Mononuclear cell (primary cell): ENCODE measurements around the gene SAMD1. TPM values are rescaled to one million over a fixed set of nuclear protein-coding genes. Genes with fewer than 3 reads are reported as not detected.

Experiments used
- H3K27me3 ChIP-seq: 2 replicates; pipeline ENCODE4 v1.6.0; 2011; ENCODE audit warnings: low read length, control low read depth; ENCODE audit not compliant: insufficient read depth
- H3K4me1 ChIP-seq: 2 replicates; pipeline ENCODE4 v1.5.1; 2011; ENCODE audit warnings: mild to moderate bottlenecking, low read length, control low read depth; ENCODE audit not compliant: insufficient read depth
- H3K4me3 ChIP-seq: 2 replicates; pipeline ENCODE4 v1.5.1; 2011; ENCODE audit warnings: mild to moderate bottlenecking, low read length, moderate library complexity
- H3K9me3 ChIP-seq: 2 replicates; pipeline ENCODE4 v1.5.1; 2011; ENCODE audit warnings: low read depth, mild to moderate bottlenecking, control low read depth, low read length
- total RNA-seq: library from RNA; depleted of rRNA; stranded (reverse); fragments of >200 nt; gene quantifications from one replicate; pipeline ENCODE4 v1.2.3, GENCODE V29; 2012

The SAMD1 gene
- 22.2 TPM for total RNA-seq

DNA sequence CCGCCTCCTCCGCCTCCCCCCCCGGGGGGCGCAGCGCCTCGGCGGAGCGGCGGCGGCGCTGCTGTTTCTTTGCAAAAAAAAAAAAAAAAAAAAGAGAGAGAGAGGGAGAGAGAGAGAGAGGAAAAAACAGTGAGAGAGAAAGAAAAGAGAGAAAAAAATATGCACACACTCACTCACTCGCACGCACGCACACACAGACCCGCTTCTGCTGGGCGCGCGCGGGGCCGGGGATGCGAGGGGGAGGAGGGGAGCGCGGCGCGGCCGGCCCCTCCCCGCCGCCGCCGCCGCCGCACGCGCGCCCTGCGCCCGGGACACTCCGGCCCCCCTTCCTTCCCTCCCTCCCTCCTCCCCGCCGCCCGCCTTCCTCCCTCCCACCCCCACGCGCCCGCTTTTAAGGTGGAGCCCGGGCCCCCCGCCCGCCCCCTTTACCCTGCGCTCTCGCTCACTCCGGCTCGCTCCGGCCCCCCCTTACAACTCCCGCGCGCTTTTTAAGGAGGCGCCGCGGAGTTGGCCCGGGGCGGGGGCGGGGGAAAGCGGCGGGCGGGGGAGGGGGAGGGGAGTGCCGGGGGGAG is at the start of gene SAMD1:
Gene SAMD1 (minus strand): TSS at position 243 of the 572 bp plus-strand sequence.
- Histone ChIP-seq H3K4me1 (peaks cover 16% of the 10 kb centered on the region), H3K27me3 (no peaks in the 10 kb centered on the region), H3K4me3 (peak within 1 kb of the TSS; percentile 68), H3K9me3 (no peaks in the 10 kb centered on the region)

DNA sequence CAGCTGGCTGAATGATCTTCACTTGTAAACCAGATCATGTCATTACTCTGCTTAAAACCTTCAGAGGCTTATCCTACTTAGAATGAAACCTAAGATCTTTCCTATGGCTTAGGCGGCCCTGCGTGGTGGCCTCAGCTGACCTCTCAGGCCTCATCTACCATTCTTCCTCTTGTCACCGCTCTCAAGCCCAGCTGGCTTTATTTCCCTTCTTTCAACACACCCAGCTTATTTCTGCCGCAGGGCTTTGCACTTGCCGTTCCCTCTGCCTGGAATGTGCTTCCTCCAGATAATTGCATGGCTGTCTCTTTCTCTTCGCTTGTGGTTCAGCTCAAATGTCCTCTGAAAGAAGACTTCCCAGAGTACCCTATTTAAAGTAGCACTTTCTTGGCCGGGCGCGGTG is 49.4 kb upstream of the SAMD1 start:
- Histone ChIP-seq H3K9me3 (no peaks in the 10 kb centered on the region), H3K27me3 (no peaks in the 10 kb centered on the region), H3K4me1 (peaks cover 44% of the 10 kb centered on the region), H3K4me3 (no peak overlapping the region)

DNA sequence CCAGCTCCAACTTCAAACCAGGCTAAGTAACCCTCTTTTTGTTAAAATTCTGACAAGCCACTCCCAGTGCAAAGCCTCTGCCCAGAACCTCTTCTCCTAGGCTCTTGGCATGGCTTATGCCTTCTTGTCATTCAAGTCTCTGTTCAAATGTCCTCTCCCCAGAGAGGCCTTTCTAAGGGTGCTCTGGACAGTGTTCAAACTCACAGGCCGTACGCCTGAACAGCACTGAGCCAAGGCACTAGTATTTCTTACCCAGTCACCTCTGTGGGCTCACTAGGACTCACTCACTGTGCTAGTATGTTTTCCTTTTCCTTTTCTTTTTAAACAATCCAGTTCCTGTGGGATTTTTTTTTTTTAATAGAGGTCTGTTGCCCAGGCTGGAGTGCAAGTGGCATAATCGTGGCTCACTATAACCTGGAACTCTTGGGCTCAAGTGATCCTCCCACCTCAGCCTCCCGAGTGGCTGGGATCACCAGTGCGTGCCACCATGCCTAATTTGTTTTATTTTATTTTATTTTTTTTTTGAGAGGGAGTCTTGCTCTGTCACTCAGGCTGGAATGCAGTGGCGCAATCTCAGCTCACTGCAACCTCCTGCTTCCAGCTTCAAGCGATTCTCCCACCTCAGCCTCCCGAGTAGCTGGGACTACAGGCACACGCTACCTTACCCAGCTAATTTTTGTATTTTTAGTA is 48.2 kb upstream of the SAMD1 start:
- Histone ChIP-seq H3K27me3 (no peaks in the 10 kb centered on the region), H3K4me3 (no peak overlapping the region), H3K9me3 (no peaks in the 10 kb centered on the region), H3K4me1 (peaks cover 45% of the 10 kb centered on the region)

DNA sequence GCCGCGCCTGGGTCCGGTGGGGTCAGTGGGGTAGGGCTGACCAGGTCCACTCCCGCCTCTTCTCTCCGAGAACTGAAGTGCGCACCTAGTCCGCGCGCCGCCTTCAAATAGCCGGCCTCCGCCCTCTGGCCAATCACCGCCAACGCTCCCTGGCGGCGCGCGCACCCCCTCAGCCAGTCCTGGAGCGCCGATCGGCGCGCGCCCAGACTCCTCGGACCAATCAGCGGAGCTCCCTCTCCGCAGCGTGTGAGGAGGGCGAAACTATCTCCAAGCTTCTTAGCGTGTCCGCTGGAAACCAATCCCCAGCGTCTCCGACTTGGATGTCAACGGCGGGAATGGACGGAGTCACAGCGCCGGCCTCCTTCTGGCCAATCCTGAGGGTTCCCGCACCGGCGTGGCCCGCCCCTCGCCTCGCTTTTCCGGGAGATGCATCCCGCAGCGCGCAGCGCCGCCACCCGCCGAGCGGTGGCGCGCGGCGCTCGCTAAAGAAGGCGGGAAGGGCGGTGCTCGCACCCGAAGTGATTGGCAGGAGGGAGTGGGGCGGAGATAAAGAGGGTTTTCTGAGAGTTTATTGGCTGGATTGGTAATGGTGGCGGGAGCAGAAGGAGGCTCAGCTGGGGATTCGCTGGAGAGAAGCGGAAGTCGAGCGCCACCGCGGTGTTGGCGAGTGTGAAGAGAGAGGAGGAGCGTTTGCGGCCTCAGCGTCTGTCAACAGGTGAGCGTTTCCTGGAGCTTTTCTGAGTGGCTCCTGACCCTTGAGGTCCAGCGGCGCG is 46.1 kb upstream of the SAMD1 start, which contains the start of gene ASF1B:
Gene ASF1B (minus strand): TSS at position 81 of the 773 bp plus-strand sequence. CDS start 133 bp downstream, outside the sequence.
- Histone ChIP-seq H3K27me3 (no peaks in the 10 kb centered on the region), H3K4me3 (peak within 1 kb of the TSS; percentile 69), H3K9me3 (no peaks in the 10 kb centered on the region), H3K4me1 (peaks cover 45% of the 10 kb centered on the region)

DNA sequence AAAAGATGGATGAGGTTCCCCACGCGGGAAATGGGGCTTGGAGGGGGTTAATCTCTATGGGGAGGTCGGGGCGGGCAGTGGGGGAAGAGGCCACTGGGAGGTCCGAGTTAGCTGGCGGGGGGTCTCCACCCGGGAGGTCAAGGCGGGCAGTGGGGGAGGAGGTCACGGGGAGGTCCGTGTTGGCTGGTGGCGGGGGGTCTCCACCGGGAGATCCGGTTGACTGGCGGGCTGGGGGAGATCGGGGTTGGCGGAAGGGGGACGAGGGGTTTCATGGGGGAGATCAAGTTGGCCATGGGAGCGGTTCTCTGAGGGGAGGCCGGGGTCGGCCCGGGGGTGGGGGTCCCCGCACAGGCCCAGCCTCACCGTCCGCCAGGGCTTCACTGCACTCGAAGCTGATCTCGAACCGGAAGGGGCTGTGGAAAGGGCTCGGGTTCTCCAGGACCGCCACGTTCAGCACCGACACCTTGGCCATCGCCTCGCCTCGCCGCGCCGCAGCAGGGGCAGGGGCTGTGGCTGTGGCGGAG is 45.5 kb upstream of the SAMD1 start:
- Histone ChIP-seq H3K4me1 (peaks cover 48% of the 10 kb centered on the region), H3K9me3 (no peaks in the 10 kb centered on the region), H3K4me3 (peak overlapping the region; percentile 69), H3K27me3 (no peaks in the 10 kb centered on the region)

DNA sequence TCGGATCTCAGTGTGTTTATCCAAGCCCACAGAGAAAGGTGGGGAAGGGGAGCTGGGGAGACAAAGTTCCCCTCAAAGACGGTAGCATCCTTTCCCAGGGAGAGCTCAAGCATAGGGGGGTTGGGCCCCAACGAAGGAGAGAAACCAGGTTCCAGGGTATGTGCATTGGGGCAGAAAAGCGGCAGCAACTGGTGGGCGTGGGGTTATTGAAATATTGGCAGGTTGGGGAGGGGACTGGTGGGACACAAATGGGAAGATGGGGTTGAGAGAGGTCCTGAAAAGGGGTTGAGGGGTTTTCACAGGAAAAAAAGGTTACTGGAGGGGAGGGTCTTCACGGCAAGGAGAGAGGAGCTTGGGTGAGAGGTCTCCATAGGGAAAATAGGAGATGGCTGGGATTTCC is 44.8 kb upstream of the SAMD1 start:
- no peak overlapping the region for H3K4me3 ChIP-seq
- H3K4me1 ChIP-seq: peaks cover 52% of the 10 kb centered on the region
- H3K27me3 ChIP-seq: no peaks in the 10 kb centered on the region
- no peaks in the 10 kb centered on the region for H3K9me3 ChIP-seq

DNA sequence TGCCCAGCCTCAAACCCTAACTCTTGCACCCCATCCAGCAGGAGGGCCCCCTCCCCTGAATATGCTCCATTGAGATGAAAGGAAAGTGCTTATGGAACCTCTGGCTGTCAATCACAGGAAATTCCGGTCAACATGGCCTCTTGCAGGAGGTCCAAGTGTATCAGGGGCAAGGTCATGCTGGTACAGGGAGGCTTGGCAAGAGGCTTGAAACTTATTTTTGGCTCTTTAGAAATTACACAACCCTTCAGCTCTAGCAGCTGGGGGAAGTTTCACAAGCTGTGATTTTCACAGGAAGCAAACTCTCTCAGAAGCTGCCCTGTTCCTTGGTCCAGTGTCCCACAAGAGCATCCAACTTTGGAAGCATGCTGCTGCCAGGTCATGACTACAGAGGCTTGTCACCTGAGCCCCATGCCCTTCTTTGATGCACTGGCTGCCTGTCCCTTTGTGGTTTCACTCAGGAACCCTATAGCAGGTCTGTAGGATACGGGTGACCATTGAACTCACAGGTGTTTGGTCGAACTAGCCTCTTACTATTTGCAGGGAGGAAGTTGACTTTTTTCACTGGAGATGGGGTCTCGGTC is 37.5 kb upstream of the SAMD1 start:
- H3K9me3 ChIP-seq: no peaks in the 10 kb centered on the region
- no peak overlapping the region for H3K4me3 ChIP-seq
- H3K27me3 ChIP-seq: no peaks in the 10 kb centered on the region
- peaks cover 49% of the 10 kb centered on the region for H3K4me1 ChIP-seq

DNA sequence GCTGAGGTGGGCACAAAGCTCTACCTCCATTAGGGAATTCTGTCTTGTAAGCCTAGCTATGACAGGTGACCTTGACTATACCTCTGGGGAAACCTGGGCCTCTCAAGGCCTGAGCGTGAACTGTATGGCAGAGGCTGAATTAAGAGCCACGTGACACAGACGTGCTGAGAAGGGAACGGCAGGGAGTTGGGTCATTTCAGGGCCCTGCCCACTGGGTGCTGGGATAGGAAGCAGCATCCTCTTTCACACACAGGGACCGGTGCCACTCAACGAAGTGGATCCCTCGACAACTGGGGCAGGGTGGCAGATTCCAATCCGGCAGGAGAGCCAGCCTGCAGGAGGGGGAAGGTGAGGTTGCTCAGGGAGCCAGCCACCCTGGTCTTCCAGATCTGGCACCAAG is 36.6 kb upstream of the SAMD1 start:
- Histone ChIP-seq H3K9me3 (no peaks in the 10 kb centered on the region), H3K4me1 (peaks cover 49% of the 10 kb centered on the region), H3K27me3 (no peaks in the 10 kb centered on the region), H3K4me3 (no peak overlapping the region)

DNA sequence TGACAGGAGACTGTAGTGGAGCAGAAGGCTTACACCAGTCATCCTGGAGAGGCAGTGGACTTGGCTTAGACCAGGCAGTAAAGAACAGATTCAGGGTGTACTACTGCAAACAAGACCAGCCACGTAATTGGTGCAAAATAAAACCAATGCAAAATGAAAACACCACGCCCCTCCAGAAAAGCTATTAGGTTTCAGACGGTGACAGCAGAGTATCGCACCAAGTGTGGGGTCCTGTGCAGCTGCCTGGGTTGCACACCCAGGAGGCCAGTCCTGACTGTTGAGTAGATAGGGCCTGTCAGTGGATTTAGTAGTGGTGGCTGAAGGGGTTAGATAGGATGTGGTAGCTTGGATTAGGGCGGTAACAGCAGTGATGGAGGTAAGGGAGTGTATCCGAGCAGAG is 32.4 kb upstream of the SAMD1 start:
- Histone ChIP-seq H3K27me3 (no peaks in the 10 kb centered on the region), H3K9me3 (no peaks in the 10 kb centered on the region), H3K4me3 (no peak overlapping the region), H3K4me1 (peaks cover 40% of the 10 kb centered on the region)

DNA sequence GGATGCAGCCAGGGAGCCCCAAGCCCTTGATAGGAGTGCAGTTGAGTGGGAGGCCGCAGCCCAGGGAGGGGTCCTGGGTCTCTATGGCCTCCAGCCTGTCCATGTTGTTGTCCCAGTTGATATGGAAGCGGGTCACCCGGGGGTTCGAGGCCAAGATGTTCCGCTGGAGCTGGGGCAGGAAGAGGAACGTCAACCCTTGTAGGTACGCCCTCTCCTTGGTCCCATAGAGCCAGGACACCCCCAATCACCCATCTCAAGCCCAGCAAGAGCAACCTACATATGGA is 29.9 kb upstream of the SAMD1 start:
- Histone ChIP-seq H3K9me3 (no peaks in the 10 kb centered on the region), H3K27me3 (no peaks in the 10 kb centered on the region), H3K4me1 (peaks cover 41% of the 10 kb centered on the region), H3K4me3 (no peak overlapping the region)

DNA sequence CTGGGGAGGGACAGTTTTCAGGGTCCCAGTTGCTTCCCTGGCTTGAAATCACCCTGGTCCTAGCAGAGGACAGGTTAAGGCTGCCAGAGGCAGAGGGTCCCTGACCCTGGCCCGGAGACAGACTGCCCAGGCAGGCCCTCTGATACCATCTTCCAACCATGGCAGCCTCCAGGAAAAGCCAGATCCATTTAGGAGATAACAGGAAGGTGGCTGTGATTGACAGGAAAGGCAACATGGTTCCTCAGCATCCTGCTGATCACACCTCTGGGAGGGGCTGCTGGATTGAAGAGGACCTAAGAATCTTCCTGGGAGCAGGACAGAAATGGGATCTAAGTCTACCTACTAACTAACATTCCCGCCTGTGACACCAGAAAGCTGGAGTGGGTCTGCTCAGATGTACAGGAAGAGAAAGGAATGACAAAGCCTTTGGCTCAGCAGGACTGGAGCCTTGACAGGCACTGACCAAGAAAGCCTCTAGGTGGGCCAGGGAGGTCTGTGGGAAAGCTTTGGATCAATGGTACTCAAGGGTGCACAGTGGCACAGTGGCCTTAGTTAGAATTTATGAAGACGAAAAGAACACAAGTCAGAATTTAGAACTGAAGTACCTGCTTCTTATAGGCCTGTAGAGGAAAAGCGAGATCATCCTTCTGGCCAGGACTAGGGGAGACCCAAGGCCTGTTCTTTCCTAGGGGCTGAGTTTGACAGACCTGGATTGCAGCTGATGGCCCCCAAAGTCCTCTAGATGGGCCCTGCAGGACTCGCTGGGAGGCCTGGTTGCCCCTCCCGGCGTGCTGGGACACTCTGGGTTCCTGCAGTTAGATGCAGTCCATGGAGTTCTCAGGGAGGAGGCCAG is 29.3 kb upstream of the SAMD1 start:
- H3K4me1 ChIP-seq: peaks cover 47% of the 10 kb centered on the region
- H3K4me3 ChIP-seq: no peak overlapping the region
- H3K9me3 ChIP-seq: no peaks in the 10 kb centered on the region
- no peaks in the 10 kb centered on the region for H3K27me3 ChIP-seq

DNA sequence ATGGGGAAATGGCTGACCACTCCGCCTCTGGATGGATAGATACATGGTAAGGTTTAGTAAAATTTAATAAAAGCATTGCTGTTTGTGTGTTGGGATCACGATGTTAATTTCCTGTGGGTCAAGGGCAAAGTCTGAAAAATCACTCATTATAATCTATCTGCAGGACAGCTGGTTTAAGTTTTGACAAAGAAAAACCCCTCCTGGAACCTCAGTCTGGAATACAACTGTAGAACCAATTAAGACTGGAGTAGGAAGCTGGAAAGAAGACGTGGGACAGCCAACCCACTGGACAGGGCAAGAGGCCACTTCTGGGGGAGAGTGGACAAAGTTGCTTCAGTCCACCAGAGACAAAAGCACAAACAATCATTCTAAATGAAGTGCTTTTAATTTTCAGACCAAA is 28.6 kb upstream of the SAMD1 start:
- Histone ChIP-seq H3K4me3 (peak overlapping the region; percentile 49), H3K9me3 (no peaks in the 10 kb centered on the region), H3K4me1 (peaks cover 54% of the 10 kb centered on the region), H3K27me3 (no peaks in the 10 kb centered on the region)

DNA sequence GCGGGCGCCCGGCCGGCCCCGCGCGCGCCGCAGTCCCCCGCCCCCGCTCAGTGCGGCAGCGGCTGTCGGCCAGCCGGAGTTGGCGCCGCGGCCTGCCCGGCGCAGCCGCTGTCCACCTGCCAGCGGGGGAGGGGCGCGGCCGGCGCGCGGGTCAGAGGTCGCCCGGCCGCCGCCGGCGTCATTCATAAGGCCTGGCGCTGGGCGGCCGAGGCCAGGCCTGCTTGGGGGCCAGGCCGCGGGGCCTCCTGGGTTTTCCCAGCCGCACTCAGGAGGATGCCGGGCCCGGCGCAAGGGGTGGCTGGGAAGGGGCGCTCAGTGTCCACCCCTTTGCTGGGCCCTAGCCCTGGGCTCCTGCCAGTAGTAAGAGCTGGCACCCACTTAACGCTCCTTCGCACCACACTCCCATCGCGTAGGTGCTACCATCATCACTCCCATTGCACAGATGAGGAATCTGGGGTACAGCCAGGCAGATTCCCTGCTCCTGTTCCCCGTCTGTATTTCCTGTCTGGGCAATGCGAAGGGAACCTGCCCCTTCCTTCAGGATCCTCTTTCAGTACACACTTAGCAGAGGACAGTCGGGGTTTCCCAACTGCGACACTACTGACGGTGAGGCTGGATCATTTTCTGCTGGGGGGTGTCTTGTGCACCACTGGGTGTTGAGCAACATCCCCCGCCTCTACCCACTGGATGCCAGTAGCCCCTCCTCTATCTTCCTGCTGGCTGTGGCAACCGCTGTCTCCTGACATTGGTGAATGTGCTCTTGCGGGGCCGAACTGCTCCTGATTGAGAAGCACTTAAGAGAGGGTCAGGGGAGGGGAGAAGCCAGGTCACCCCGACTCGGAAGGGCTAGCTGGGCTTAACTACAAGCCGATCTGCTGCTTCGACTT is 27.9 kb upstream of the SAMD1 start:
- Histone ChIP-seq H3K4me3 (peak overlapping the region; percentile 49), H3K4me1 (peaks cover 62% of the 10 kb centered on the region), H3K27me3 (no peaks in the 10 kb centered on the region), H3K9me3 (no peaks in the 10 kb centered on the region)
